ENCODE results near the gene ZNF223. TPM values are rescaled to one million over a fixed set of nuclear protein-coding genes. Genes with fewer than 3 reads are reported as not detected.

ZNF223 gene
- total and polyA plus RNA-seq, 9 of the 15 experiments (the other 6 are each of a cell fraction or from before 2014, with no cell fraction given), result 0.21 to 1.8 (median 0.71) TPM

- H3K9me3 ChIP-seq (replicated peaks; ENCODE audit: control insufficient read depth, insufficient read depth, low read depth, low read length), result peaks cover 21% of the 10 kb centered on the region
- TF ChIP-seq CREB3 (tag; conservative IDR thresholded peaks at IDR 0.05; ENCODE audit: low read depth), result no peak
- 0 out of 2 replicates have a peak, but pooled peaks have one; percentile 12 for TF ChIP-seq ATF3 (IDR thresholded peaks at IDR 0.05)
- TF ChIP-seq ATF3 (CRISPR knock-in tag; conservative IDR thresholded peaks at IDR 0.05), result no peak
- no peak for TF ChIP-seq RHOXF2B (CRISPR knock-in tag; conservative IDR thresholded peaks at IDR 0.05)
- H3K79me2 ChIP-seq (ENCODE audit: control insufficient read depth, insufficient read depth, low read length), result 0 out of 3 replicates have a peak, but pooled peaks cover 2% of the 10 kb centered on the region
- no peaks in the 10 kb centered on the region for H3K27me3 ChIP-seq (ENCODE audit: control insufficient read depth in 2 of 2, insufficient read depth in 2 of 2, low read length in 2 of 2)
- H3K36me3 ChIP-seq (ENCODE audit: control insufficient read depth, insufficient read depth, low read length), result peaks cover 11% of the 10 kb centered on the region; the same call in 2 of the 3 replicates
- no peaks in the 10 kb centered on the region for H3K9me1 ChIP-seq (ENCODE audit: control insufficient read depth, insufficient read depth, low read length)
- FAIRE-seq, result no peak
- H2AFZ ChIP-seq (ENCODE audit: low read depth, low read length), result no peak overlapping the region
- no peak overlapping the region for H3K4me3 ChIP-seq
- no peak for ATAC-seq
- no peak for DNase-seq (ENCODE audit: extremely low read depth in 1 of 4, low spot score in 3 of 4)
- no TSS peak for BruUV-seq (replicated peaks)
- intact Hi-C loops (cut with micrococcal nuclease) (no loop called here), in situ Hi-C loops (cut with MboI) (no loop called here)
- no peaks in the 10 kb centered on the region; a peak in 2 of 5 replicates for H3K4me1 ChIP-seq (replicated peaks in 1 of 2; ENCODE audit: control insufficient read depth in 2 of 2, insufficient read depth in 2 of 2, low read length in 2 of 2)
- ChIA-PET CTCF (ENCODE audit: low intra/inter-chr PET ratio) (no interaction called here), POLR2A (interaction anchor here (0.6 kb wide), 1 partner anchor 43 kb away, joined by 4 read pairs; no protein-coding TSS in a partner anchor)
- H3K9ac ChIP-seq (ENCODE audit: insufficient read depth in 1 of 2, low read depth in 2 of 2, low read length in 2 of 2), result no peak overlapping the region
- no peaks in the 10 kb centered on the region for H4K20me1 ChIP-seq (replicated peaks; ENCODE audit: control insufficient read depth, insufficient read depth, low read length)
- H3K4me2 ChIP-seq (ENCODE audit: insufficient read depth, low read length), result no peak overlapping the region
- no peak overlapping the region for H3K27ac ChIP-seq (ENCODE audit: extremely low read depth, low read depth, low read length)
Measured at GRCh38 chr19:44109458-44109857, 57.6 kb downstream of the ZNF223 start.
